HEK293T (cell line): ENCODE measurements around the gene NEO1.

ENCODE experiments used
- ARNT ChIP-seq: fragments of 450-650 bp; IDR thresholded peaks from 2 replicates; pipeline ENCODE4 v1.6.1; 2017; ENCODE audit warnings: mild to moderate bottlenecking
- BHLHE40 ChIP-seq: fragments of 450-650 bp; IDR thresholded peaks from 2 replicates; pipeline ENCODE4 v1.6.1; 2016; ENCODE audit warnings: mild to moderate bottlenecking, moderate library complexity, borderline replicate concordance
- CTBP1 ChIP-seq: fragments of 450-650 bp; IDR thresholded peaks from 2 replicates; pipeline ENCODE4 v1.6.1; 2016; ENCODE audit warnings: borderline replicate concordance
- FOXK2 ChIP-seq: fragments of 450-650 bp; IDR thresholded peaks from 2 replicates; pipeline ENCODE4 v1.6.1; 2016; ENCODE audit warnings: mild to moderate bottlenecking
- FOXM1 ChIP-seq: fragments of 450-650 bp; IDR thresholded peaks from 2 replicates; pipeline ENCODE4 v1.6.1; 2017; ENCODE audit warnings: mild to moderate bottlenecking, borderline replicate concordance
- HDGF ChIP-seq: fragments of 450-650 bp; IDR thresholded peaks from 2 replicates; pipeline ENCODE4 v1.6.1; 2017; ENCODE audit warnings: antibody characterized with exemption, borderline replicate concordance
- L3MBTL2 ChIP-seq: fragments of 450-650 bp; conservative IDR thresholded peaks from 2 replicates; pipeline ENCODE4 v1.6.1; 2016; ENCODE audit warnings: mild to moderate bottlenecking
- LEF1 ChIP-seq: fragments of 450-650 bp; IDR thresholded peaks from 2 replicates; pipeline ENCODE4 v1.6.1; 2017; ENCODE audit warnings: mild to moderate bottlenecking, borderline replicate concordance
- NFRKB ChIP-seq: fragments of 450-650 bp; IDR thresholded peaks from 2 replicates; pipeline ENCODE4 v1.6.1; 2016; ENCODE audit warnings: mild to moderate bottlenecking, moderate library complexity
- SP1 ChIP-seq: fragments of 450-650 bp; IDR thresholded peaks from 2 replicates; pipeline ENCODE4 v1.6.1; 2017
- SUZ12 ChIP-seq: fragments of 450-650 bp; IDR thresholded peaks from 2 replicates; pipeline ENCODE4 v1.6.1; 2016; ENCODE audit warnings: mild to moderate bottlenecking
- TF ChIP-seq, protein P1 (sequence below): fragments of 450-650 bp; IDR thresholded peaks from 2 replicates; pipeline ENCODE4 v1.6.1; 2016

- TF ChIP-seq FOXM1 (no peak), FOXK2 (no peak), SP1 (no peak), BHLHE40 (no peak), SUZ12 (no peak), NFRKB (no peak), ARNT (no peak), L3MBTL2 (no peak), LEF1 (no peak), CTBP1 (no peak), HDGF (no peak)
- TF ChIP-seq, protein P1, sequence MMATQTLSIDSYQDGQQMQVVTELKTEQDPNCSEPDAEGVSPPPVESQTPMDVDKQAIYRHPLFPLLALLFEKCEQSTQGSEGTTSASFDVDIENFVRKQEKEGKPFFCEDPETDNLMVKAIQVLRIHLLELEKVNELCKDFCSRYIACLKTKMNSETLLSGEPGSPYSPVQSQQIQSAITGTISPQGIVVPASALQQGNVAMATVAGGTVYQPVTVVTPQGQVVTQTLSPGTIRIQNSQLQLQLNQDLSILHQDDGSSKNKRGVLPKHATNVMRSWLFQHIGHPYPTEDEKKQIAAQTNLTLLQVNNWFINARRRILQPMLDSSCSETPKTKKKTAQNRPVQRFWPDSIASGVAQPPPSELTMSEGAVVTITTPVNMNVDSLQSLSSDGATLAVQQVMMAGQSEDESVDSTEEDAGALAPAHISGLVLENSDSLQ, result no peak
Measured at GRCh38 chr15:73031648-73032047, 20.6 kb upstream of the NEO1 start.
